Thymus (tissue), 11 donors: ENCODE measurements around the gene PDGFC. TPM values are rescaled to one million over a fixed set of nuclear protein-coding genes. Genes with fewer than 3 reads are reported as not detected.

ENCODE experiments used
- DNase-seq, 9 donors: peaks; one replicate each; pipeline ENCODE4 v3.0.0-alpha.2; 2013; ENCODE audit warnings: low spot score in 9 of 9, low read depth in 6 of 9, missing footprints in 1 of 9
- H3K27ac ChIP-seq, 2 donors: one replicate each; pipeline ENCODE4 v1.5.1; 2013; ENCODE audit warnings: control low read depth in 1 of 2, low read depth in 1 of 2, low read length in 1 of 2, mild to moderate bottlenecking in 1 of 2, moderate library complexity in 1 of 2
- H3K27me3 ChIP-seq, 2 donors: one replicate each; pipeline ENCODE4 v1.5.1; 2013; ENCODE audit warnings: low read length in 1 of 2; ENCODE audit not compliant: control insufficient read depth in 2 of 2, insufficient read depth in 1 of 2
- H3K36me3 ChIP-seq, 2 donors: one replicate each; pipeline ENCODE4 v1.5.1; 2013; ENCODE audit warnings: low read length in 1 of 2, mild to moderate bottlenecking in 1 of 2, moderate library complexity in 1 of 2; ENCODE audit not compliant: control insufficient read depth in 2 of 2, insufficient read depth in 2 of 2
- H3K4me1 ChIP-seq, 2 donors: one replicate each; pipeline ENCODE4 v1.5.1; 2013; ENCODE audit warnings: low read length in 2 of 2; ENCODE audit not compliant: control insufficient read depth in 2 of 2, insufficient read depth in 2 of 2
- H3K4me3 ChIP-seq, 2 donors: one replicate each; pipeline ENCODE4 v1.5.1; 2013; ENCODE audit warnings: low read length in 2 of 2, control low read depth in 1 of 2, mild to moderate bottlenecking in 1 of 2
- H3K9me3 ChIP-seq, 2 donors: one replicate each; pipeline ENCODE4 v1.5.1; 2013; ENCODE audit warnings: low read length in 1 of 2, mild to moderate bottlenecking in 1 of 2; ENCODE audit not compliant: control insufficient read depth in 2 of 2, insufficient read depth in 1 of 2
- WGBS: extraction: QIAGEN DNeasy Blood & Tissue Kit; methylation state at CpG from one replicate; pipeline ENCODE4 v1.1.7; 2013; 5-methylcytosine and 5-hydroxymethylcytosine counted together
- polyA plus RNA-seq: library from polyadenylated mRNA; stranded (reverse); fragments of 200-250 nt; gene quantifications from one replicate; pipeline ENCODE4 v1.2.3, GENCODE V29; 2013
- total RNA-seq: library from RNA; stranded (reverse); fragments of 120-200 nt; gene quantifications from one replicate; pipeline ENCODE4 v1.2.4, GENCODE V29; 2013
- donor health status: healthy.

Gene PDGFC
- total and polyA plus RNA-seq, 2 donors: 11.0 to 13.1 TPM

- 93% methylated on average over 8 of the region's 8 CpGs for WGBS
- Histone ChIP-seq H3K4me1 (no peaks in the 10 kb centered on the region), H3K27ac (no peak overlapping the region), H3K36me3 (no peaks in the 10 kb centered on the region), H3K27me3 (no peaks in the 10 kb centered on the region), H3K9me3 (no peaks in the 10 kb centered on the region), H3K4me3 (no peak overlapping the region)
- DNase-seq: no peak
Observed at GRCh38 chr4:156762851-156763250, 208.7 kb downstream of the PDGFC start.

GRCh38 chr4:156756118-156756517, 215.5 kb downstream of the PDGFC start:
- DNase-seq: no peak
- H3K4me1 ChIP-seq: no peaks in the 10 kb centered on the region

GRCh38 chr4:156754832-156755570, 216.6 kb downstream of the PDGFC start:
- no peaks in the 10 kb centered on the region for H3K9me3 ChIP-seq
- no peak overlapping the region for H3K27ac ChIP-seq
- no peaks in the 10 kb centered on the region for H3K27me3 ChIP-seq
- no peak overlapping the region for H3K4me3 ChIP-seq
- DNase-seq: no peak
- WGBS: 73% methylated on average over 5 of the region's 5 CpGs
- no peaks in the 10 kb centered on the region for H3K36me3 ChIP-seq
- no peaks in the 10 kb centered on the region for H3K4me1 ChIP-seq

More at GRCh38 chr4:156756118-156756517, 215.5 kb downstream of the PDGFC start:
- Histone ChIP-seq H3K27ac (no peak overlapping the region), H3K27me3 (no peaks in the 10 kb centered on the region), H3K9me3 (no peaks in the 10 kb centered on the region), H3K36me3 (no peaks in the 10 kb centered on the region), H3K4me3 (no peak overlapping the region)

- no peak for DNase-seq
- H3K4me3 ChIP-seq: no peak overlapping the region
- no peaks in the 10 kb centered on the region for H3K9me3 ChIP-seq
- H3K36me3 ChIP-seq: no peaks in the 10 kb centered on the region
- H3K27me3 ChIP-seq: no peaks in the 10 kb centered on the region
- no peak overlapping the region for H3K27ac ChIP-seq
- no peaks in the 10 kb centered on the region for H3K4me1 ChIP-seq
- WGBS: 62% methylated on average over 1 of the region's 1 CpG
Observed at GRCh38 chr4:156751486-156751885, 220.1 kb downstream of the PDGFC start.

GRCh38 chr4:156749426-156750403, 221.9 kb downstream of the PDGFC start:
- Histone ChIP-seq H3K36me3 (no peaks in the 10 kb centered on the region), H3K9me3 (no peaks in the 10 kb centered on the region), H3K27me3 (no peaks in the 10 kb centered on the region), H3K27ac (no peak overlapping the region), H3K4me1 (no peaks in the 10 kb centered on the region), H3K4me3 (no peak overlapping the region)
- WGBS: 94% methylated on average over 5 of the region's 5 CpGs
- no peak for DNase-seq

GRCh38 chr4:156746111-156746510, 225.5 kb downstream of the PDGFC start:
- no peaks in the 10 kb centered on the region for H3K9me3 ChIP-seq
- no peak for DNase-seq
- no peaks in the 10 kb centered on the region for H3K36me3 ChIP-seq
- no peak overlapping the region for H3K27ac ChIP-seq
- no peaks in the 10 kb centered on the region for H3K27me3 ChIP-seq
- 91% methylated on average over 6 of the region's 6 CpGs for WGBS
- H3K4me3 ChIP-seq: no peak overlapping the region
- H3K4me1 ChIP-seq: no peaks in the 10 kb centered on the region

GRCh38 chr4:156738766-156739165, 232.8 kb downstream of the PDGFC start:
- Histone ChIP-seq H3K9me3 (no peaks in the 10 kb centered on the region), H3K4me1 (no peaks in the 10 kb centered on the region), H3K36me3 (no peaks in the 10 kb centered on the region), H3K27ac (no peak overlapping the region), H3K27me3 (no peaks in the 10 kb centered on the region), H3K4me3 (no peak overlapping the region)
- DNase-seq: no peak
- 94% methylated on average over 2 of the region's 2 CpGs for WGBS

- peaks cover 0 to 3% of the 10 kb centered on the region in 2 donors for H3K9me3 ChIP-seq
- H3K4me1 ChIP-seq: no peaks in the 10 kb centered on the region
- no peaks in the 10 kb centered on the region for H3K27me3 ChIP-seq
- H3K36me3 ChIP-seq: no peaks in the 10 kb centered on the region
- DNase-seq: no peak
- H3K4me3 ChIP-seq: no peak overlapping the region
- WGBS: 53% methylated on average over 7 of the region's 7 CpGs
- no peak overlapping the region for H3K27ac ChIP-seq
Observed at GRCh38 chr4:156734965-156735895, 236.4 kb downstream of the PDGFC start.
